GOT3 (cell line): ENCODE measurements around the gene GSTA1.
"Not testable (repeated sequence)": the region's sequence is repeated elsewhere in the genome, so short reads cannot be mapped to it uniquely, and the experiment has no call there.

Source experiments
- DNase-seq: peaks from one replicate; lab custom pipeline; 2025; ENCODE audit warnings: mixed read lengths; lab: John Stamatoyannopoulos, UW

Gene GSTA1

DNA sequence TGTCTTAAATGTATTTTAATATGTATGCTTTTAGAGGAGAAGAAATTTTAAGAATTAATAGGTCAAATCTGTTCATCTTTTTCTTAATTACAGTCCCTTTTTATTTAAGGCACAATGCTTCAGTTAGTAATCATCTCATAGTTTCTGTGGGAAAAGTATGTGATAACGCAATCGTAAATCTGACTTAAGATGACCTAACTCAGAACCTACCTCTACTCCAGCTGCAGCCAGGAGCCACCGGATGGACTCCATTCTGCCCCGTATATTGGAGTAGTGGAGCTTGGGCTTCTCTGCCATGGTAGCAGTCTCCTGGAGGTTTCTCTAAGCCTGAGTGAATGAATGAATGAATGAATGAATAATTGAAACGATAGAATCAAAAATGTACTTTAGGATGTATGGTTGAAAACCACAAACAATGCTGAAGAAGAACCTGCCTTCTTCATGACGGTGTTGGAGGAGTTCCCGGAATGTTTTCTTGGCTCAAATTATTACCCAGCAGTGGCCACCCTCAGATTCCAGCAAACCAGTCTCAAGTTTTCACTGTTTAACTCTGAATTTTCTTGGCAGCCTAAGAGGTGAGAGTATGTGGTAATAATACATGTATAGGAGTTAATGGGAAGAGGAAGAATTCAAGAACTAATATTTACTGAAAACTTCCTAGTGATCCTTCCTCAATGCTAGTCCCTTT lies 45.8 kb downstream of the GSTA1 start:
- DNase-seq = not testable (repeated sequence)

DNA sequence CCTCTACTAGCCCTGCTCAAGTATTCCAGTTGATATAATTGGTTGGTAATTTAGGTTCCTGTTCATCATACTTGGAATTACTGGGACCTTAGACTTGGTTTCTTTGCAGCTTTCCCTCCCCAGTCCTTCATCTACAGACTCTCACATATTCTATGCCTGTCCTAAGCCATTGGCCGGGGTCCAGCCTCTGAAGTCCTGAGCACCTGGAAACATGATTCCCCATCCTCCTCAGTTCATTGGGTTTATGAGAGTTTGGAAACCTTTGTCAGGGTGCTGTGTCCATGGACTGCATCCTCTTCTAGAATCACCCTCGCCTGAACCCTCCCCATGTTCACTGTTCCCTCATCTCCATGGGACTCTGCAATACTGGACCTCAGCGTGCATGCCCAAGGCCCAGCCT lies 49.2 kb downstream of the GSTA1 start:
- DNase-seq = no peak

DNA sequence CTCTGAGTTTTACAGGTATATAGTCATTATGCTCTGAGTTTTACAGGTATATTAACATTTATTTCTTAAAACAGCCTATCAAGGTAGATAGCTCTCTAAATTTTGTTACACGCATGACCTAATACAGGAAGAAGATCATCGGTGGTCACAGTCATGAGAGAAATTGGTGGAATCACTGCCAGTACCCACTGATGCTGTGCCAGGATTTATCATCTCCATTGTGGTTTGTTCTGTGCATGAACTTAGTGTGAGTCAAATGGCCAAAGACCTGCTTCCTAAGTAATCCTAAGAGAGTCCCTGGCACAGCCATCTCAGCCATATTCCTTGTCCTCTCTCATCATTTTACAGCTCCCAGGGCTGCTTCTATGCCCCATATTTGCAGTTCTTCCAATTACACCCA lies 50.5 kb downstream of the GSTA1 start:
- not testable (repeated sequence) for DNase-seq

DNA sequence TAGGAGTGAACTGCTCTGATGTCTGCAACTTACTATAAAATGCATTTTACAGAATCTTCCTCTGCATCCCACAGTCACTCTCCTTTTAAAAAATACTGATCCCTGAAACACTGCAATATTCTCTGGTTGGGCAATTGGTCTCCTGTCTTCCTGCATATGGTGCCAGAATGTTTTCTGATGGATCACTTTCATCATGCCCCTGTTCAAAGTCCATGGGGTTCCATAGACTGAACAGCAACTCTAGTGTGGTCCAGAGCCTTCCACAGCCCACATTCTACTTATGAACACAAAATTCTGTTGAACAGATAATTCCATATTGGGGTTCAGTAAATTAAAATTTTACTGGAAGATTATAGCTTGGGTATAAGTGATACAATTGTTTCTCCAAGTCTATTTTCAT lies 51.3 kb downstream of the GSTA1 start:
- DNase-seq = no peak

DNA sequence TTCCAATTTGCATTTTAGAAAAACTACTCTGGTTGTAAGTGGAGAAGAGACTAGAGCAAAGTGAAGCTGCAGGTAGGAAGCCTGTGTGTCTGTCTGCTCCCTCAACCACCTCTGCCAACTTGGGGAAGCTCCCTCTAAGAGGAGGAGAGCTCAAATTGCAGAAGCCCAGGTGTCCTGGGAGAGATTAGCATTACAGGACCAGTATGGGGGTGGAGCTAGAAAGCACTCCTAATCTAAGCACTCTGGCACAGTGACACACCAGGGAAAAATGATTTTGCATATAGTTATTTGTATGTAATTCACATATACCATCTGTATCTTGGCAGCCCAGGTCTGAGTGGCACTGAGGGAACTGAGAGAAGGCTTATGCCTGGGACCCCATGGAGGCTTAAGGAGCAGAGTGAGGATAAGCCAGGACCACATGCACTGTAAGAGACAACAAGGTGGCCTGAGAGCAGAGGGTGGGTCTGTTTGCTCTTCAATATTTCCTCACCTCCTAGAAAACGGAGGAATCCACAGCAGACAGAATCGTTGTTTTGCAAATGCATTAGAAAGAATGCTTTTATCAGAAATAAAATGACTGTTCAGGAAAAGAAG lies 54.0 kb downstream of the GSTA1 start:
- no peak for DNase-seq

DNA sequence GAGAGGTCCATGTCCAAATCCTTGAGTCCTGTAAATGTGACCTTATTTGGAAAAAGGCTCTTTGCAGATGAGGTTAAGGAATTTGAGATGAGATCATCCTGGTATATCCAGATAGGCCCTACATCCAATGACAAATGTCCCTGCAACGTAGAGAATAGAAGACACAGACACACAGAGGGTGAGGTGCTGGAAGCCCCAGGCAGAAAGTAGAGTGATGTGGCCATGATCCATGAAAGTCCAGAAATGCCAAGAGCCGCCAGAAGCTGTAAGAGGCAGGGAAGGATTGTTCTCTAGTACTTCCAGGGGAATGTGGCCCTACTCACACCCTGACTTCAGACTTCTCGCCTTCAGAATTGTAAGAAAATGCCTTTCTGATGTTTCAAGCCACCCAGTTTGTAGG lies 56.3 kb downstream of the GSTA1 start:
- DNase-seq = not testable (repeated sequence)

DNA sequence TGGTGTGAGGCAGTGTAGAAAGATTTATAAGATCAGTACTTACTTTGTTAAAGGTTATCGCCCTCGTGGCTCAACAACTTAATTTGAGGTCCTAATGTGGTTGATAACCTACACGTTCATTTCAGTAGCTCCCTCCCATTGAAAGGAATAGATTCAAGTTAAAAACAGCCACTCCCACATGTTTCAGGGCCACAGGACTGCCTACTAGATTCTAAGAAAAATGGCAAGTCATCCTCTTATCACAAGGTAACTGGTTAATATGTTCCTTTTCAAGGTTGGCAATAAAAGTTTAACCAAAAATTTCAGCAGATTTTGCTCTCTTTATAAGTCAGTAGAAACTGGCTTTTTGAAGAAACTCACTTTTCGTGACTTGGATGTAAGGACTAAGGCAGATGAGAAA lies 57.4 kb downstream of the GSTA1 start:
- no peak for DNase-seq

DNA sequence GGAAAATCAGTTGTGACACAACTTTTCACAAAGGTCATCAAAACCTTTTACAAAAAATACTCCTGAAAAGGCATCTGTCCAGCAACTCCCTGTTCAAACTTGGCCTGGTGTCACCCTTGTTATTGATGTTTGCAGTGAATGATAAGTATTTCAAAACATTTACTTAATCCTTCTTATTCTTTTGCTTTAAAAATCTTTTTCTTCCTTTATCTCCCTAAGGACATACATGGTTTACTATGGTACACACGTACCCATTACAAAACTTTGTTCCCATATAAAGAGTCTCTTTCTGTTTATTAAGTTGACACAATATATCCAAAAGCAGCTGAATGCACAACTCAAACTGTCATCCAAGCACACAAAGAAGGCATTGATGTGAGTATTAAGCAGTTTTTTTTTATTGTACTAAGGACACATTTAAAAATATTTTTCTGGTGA lies 57.8 kb downstream of the GSTA1 start:
- no peak for DNase-seq

DNA sequence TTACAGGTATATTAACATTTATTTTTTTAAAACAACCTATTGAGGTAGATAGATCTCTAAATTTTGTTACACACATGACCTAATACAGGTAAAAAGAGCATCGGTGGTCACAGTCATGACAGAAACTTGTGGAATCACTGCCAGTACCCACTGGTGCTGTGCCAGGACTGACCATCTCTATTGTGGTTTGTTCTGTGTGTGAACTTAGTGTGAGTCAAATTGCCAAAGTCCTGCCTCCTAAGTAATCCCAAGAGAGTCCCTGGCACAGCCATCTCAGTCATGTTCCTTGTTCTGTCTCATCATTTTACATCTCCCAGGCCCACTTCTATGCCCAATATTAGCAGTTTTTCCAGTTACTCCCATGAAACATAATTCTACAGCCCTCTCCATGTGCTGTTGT lies 61.7 kb downstream of the GSTA1 start:
- DNase-seq = no peak
